GM12865 (cell line): ENCODE results near the gene SRI.
"Not testable (repeated sequence)": the region's sequence is repeated elsewhere in the genome, so short reads cannot be mapped to it uniquely, and the experiment has no call there.

Source experiments
- DNase-seq: peaks from one replicate; pipeline ENCODE4 v3.0.0; 2010; ENCODE audit warnings: low read depth
- H3K4me3 ChIP-seq: 2 replicates; pipeline ENCODE4 v1.5.1; 2011; ENCODE audit warnings: mild to moderate bottlenecking, low read depth, low read length, control low read depth
- CTCF ChIP-seq: IDR thresholded peaks from 2 replicates; pipeline ENCODE4 v1.5.1; 2011; ENCODE audit warnings: low read length, control low read depth, low read depth, inconsistent platforms; ENCODE audit not compliant: insufficient read depth; ENCODE audit errors: missing control alignments

Gene SRI, protein sequence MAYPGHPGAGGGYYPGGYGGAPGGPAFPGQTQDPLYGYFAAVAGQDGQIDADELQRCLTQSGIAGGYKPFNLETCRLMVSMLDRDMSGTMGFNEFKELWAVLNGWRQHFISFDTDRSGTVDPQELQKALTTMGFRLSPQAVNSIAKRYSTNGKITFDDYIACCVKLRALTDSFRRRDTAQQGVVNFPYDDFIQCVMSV

GRCh38 chr7:88219781-88220747, at the start of gene SRI:
TSS of gene SRI (minus strand) at chr7:88220038. CDS start at chr7:88220026, 12 bp downstream.
- peak within 1 kb of the TSS; percentile 80 for H3K4me3 ChIP-seq
- TF ChIP-seq CTCF = peak; percentile 82
- peak; percentile 93 for DNase-seq

- no peak for TF ChIP-seq CTCF
Measured at GRCh38 chr7:88269586-88269985, 49.7 kb upstream of the SRI start.

GRCh38 chr7:88268858-88269257, 49.0 kb upstream of the SRI start:
- TF ChIP-seq CTCF = no peak
- DNase-seq = no peak

More at GRCh38 chr7:88269586-88269985, 49.7 kb upstream of the SRI start:
- DNase-seq = no peak
- no peak overlapping the region for H3K4me3 ChIP-seq

DNA sequence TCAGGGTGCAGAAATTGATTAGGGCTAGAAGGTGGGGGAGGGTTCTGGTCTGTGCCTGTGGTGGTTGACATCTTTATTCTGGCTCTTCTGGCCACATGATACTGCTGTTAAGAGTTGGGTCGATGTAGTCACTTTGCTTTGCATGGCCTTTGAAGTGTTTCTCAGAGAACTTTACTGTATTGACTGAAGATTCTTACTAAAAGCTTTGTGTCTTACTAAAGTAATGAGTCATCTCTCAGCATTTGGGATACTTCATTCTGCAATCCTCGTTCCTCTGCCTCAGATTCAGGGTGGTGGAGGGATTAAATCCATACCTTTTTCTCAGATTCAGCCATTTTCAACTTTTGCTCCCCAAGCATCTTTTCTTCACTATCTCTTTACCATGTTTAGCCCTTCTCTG, 48.2 kb upstream of the SRI start:
- TF ChIP-seq CTCF = no peak
- no peak for DNase-seq
- H3K4me3 ChIP-seq = no peak overlapping the region

More at GRCh38 chr7:88268858-88269257, 49.0 kb upstream of the SRI start:
- H3K4me3 ChIP-seq = no peak overlapping the region

DNA sequence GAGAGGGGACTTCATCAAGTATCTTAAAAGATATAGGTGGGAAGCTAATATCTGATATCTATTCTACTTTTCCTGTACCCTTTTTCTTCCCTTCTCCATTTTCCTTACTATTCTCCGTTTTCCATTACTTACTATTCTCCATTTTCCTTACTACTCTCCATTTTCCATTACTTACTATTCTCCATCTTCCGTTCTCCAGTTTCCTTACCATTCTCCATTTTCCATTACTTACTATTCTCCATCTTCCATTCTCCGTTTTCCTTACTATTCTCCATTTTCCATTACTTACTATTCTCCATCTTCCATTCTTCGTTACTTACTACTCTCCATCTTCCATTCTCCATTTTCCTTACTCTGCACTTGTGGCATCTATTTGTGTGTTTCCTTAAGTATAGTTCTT, 47.6 kb upstream of the SRI start:
- DNase-seq = no peak
- TF ChIP-seq CTCF = no peak
- no peak overlapping the region for H3K4me3 ChIP-seq

DNA sequence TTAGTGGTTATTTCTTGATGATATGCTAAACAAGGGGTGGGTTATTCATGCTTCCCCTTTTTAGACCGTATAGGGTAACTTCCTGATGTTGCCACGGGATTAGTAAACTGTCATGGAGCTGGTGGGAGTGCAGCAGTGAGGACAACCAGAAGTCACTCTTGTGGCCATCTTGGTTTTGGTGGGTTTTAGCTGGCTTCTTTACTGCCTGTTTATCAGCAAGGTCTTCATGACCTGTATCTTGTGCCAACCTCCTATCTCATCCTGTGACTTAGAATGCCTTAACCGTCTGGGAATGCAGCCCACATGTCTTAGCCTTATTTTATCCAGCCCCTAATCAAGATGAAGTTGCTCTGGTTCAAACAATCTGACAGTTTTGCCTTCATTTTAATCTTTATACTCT, 45.1 kb upstream of the SRI start:
- H3K4me3 ChIP-seq, DNase-seq: not testable (repeated sequence)

DNA sequence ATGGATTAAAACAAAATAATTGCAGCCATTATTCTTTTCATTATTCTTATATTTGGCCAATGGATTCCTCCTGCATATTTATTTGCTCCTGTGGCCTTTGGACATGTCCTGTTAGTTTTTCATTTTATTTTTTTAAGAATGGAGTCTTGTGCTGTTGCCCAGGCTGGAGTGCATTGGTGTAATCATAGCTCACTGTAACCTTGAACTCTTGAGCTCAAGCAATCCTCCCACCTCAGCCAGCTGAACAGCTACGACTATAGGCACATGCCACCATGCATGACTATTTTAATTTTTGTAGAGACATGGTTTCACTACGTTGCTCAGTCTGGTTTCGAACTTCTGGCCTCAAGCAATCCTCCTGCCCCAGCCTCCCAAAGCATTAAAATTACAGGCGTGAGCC, 42.7 kb upstream of the SRI start:
- no peak for DNase-seq
- TF ChIP-seq CTCF = no peak
- H3K4me3 ChIP-seq = no peak overlapping the region
